MM.1S (cell line): ENCODE data around the gene LHFPL5.

ENCODE experiments used
- DNase-seq: peaks from one replicate; pipeline ENCODE4 v3.0.0-alpha.2; 2015
- H2AFZ ChIP-seq: fragments of 300-600 bp; sonication (generic); 2 replicates; pipeline ENCODE4 v1.6.0; 2016; ENCODE audit warnings: antibody characterized with exemption, low read length
- H3F3A ChIP-seq: fragments of 300-600 bp; sonication (generic); 2 replicates; pipeline ENCODE4 v1.6.1; 2016; ENCODE audit warnings: mild to moderate bottlenecking, antibody characterized with exemption, low read length, moderate library complexity, mixed read lengths; ENCODE audit not compliant: insufficient read depth
- H3K27ac ChIP-seq: fragments of 300-600 bp; sonication (generic); 2 replicates; pipeline ENCODE4 v1.5.1; 2016; ENCODE audit warnings: mild to moderate bottlenecking, low read length
- H3K27me3 ChIP-seq: fragments of 300-600 bp; sonication (generic); replicated peaks from 2 replicates; pipeline ENCODE4 v1.6.0; 2016; ENCODE audit warnings: low read length; ENCODE audit not compliant: insufficient read depth
- H3K36me3 ChIP-seq: fragments of 300-600 bp; sonication (generic); replicated peaks from 2 replicates; pipeline ENCODE4 v1.6.1; 2016; ENCODE audit warnings: mild to moderate bottlenecking, low read length, mixed read lengths; ENCODE audit not compliant: insufficient read depth
- H3K4me1 ChIP-seq: fragments of 300-600 bp; sonication (generic); 2 replicates; pipeline ENCODE4 v1.6.1; 2016; ENCODE audit warnings: low read length, mixed read lengths
- H3K4me2 ChIP-seq: fragments of 300-600 bp; sonication (generic); 2 replicates; pipeline ENCODE4 v1.6.0; 2016; ENCODE audit warnings: low read depth, low read length
- H3K4me3 ChIP-seq: fragments of 300-600 bp; sonication (generic); 2 replicates; pipeline ENCODE4 v1.5.1; 2016; ENCODE audit warnings: low read length, mixed read lengths
- H3K79me2 ChIP-seq: fragments of 300-600 bp; sonication (generic); 2 replicates; pipeline ENCODE4 v1.6.1; 2016; ENCODE audit warnings: mixed run types, low read length, mixed read lengths
- H3K9ac ChIP-seq: fragments of 300-600 bp; sonication (generic); 2 replicates; pipeline ENCODE4 v1.6.1; 2016; ENCODE audit warnings: low read length, mixed read lengths
- H3K9me2 ChIP-seq: fragments of 300-600 bp; sonication (generic); replicated peaks from 2 replicates; pipeline ENCODE4 v1.6.1; 2016; ENCODE audit warnings: mild to moderate bottlenecking, low read length, mixed read lengths; ENCODE audit not compliant: insufficient read depth
- H3K9me3 ChIP-seq: fragments of 300-600 bp; sonication (generic); replicated peaks from 2 replicates; pipeline ENCODE4 v1.6.1; 2016; ENCODE audit warnings: mild to moderate bottlenecking, low read length, mixed read lengths; ENCODE audit not compliant: insufficient read depth
- H4K20me1 ChIP-seq: fragments of 300-600 bp; sonication (generic); 2 replicates; pipeline ENCODE4 v1.6.1; 2016; ENCODE audit warnings: mild to moderate bottlenecking, low read length, moderate library complexity, mixed read lengths; ENCODE audit not compliant: insufficient read depth
- CTCF ChIP-seq: fragments of 300-600 bp; sonication (generic); IDR thresholded peaks from 2 replicates; pipeline ENCODE4 v1.5.1; 2016; ENCODE audit warnings: antibody characterized with exemption, low read length, mixed read lengths
- EZH2 ChIP-seq: fragments of 300-600 bp; sonication (generic); optimal IDR thresholded peaks from 2 replicates; pipeline ENCODE3; 2017; ENCODE audit warnings: low read depth, mild to moderate bottlenecking, antibody characterized with exemption, low read length, mixed read lengths
- EZH2phosphoT487 ChIP-seq: fragments of 300-600 bp; sonication (generic); IDR thresholded peaks from 2 replicates; pipeline ENCODE4 v1.6.1; 2018; ENCODE audit warnings: antibody characterized with exemption, low read length

LHFPL5 gene

GRCh38 chr6:35817515-35817914 lies 12.4 kb downstream of the LHFPL5 start:
- no peak overlapping the region for H2AFZ ChIP-seq
- no peaks in the 10 kb centered on the region for H3K27me3 ChIP-seq
- H3K9ac ChIP-seq, result no peak overlapping the region
- no peaks in the 10 kb centered on the region for H3K79me2 ChIP-seq
- no peaks in the 10 kb centered on the region for H3K4me1 ChIP-seq
- no peaks in the 10 kb centered on the region for H3K36me3 ChIP-seq
- no peak overlapping the region for H3K4me2 ChIP-seq
- TF ChIP-seq EZH2 (no peak), EZH2phosphoT487 (no peak), CTCF (no peak)
- no peaks in the 10 kb centered on the region for H4K20me1 ChIP-seq
- H3K27ac ChIP-seq, result no peak overlapping the region
- no peak overlapping the region for H3K4me3 ChIP-seq
- no peaks in the 10 kb centered on the region for H3F3A ChIP-seq
- H3K9me2 ChIP-seq, result no peaks in the 10 kb centered on the region
- DNase-seq, result no peak
- no peaks in the 10 kb centered on the region for H3K9me3 ChIP-seq

GRCh38 chr6:35823601-35824000 lies 18.4 kb downstream of the LHFPL5 start:
- H3K36me3 ChIP-seq, result no peaks in the 10 kb centered on the region
- no peak overlapping the region for H3K4me3 ChIP-seq
- H3K4me2 ChIP-seq, result no peak overlapping the region
- H3K27ac ChIP-seq, result no peak overlapping the region
- no peak overlapping the region for H3K9ac ChIP-seq
- DNase-seq, result no peak
- H3K9me3 ChIP-seq, result no peaks in the 10 kb centered on the region
- H3K79me2 ChIP-seq, result no peaks in the 10 kb centered on the region
- no peaks in the 10 kb centered on the region for H3F3A ChIP-seq
- no peak overlapping the region for H2AFZ ChIP-seq
- no peak for TF ChIP-seq EZH2
- TF ChIP-seq EZH2phosphoT487, result no peak
- TF ChIP-seq CTCF, result no peak
- no peaks in the 10 kb centered on the region for H3K9me2 ChIP-seq
- H4K20me1 ChIP-seq, result no peaks in the 10 kb centered on the region
- no peaks in the 10 kb centered on the region for H3K4me1 ChIP-seq
- no peaks in the 10 kb centered on the region for H3K27me3 ChIP-seq

GRCh38 chr6:35824552-35825192 lies 19.5 kb downstream of the LHFPL5 start:
- H3K9ac ChIP-seq, result no peak overlapping the region
- no peak overlapping the region for H3K27ac ChIP-seq
- no peak overlapping the region for H3K4me2 ChIP-seq
- no peaks in the 10 kb centered on the region for H3F3A ChIP-seq
- no peaks in the 10 kb centered on the region for H3K27me3 ChIP-seq
- DNase-seq, result no peak
- no peaks in the 10 kb centered on the region for H3K9me2 ChIP-seq
- H3K79me2 ChIP-seq, result no peaks in the 10 kb centered on the region
- no peaks in the 10 kb centered on the region for H3K9me3 ChIP-seq
- no peak overlapping the region for H2AFZ ChIP-seq
- H3K4me1 ChIP-seq, result no peaks in the 10 kb centered on the region
- H4K20me1 ChIP-seq, result no peaks in the 10 kb centered on the region
- H3K36me3 ChIP-seq, result no peaks in the 10 kb centered on the region
- no peak for TF ChIP-seq CTCF
- no peak for TF ChIP-seq EZH2phosphoT487
- TF ChIP-seq EZH2, result no peak
- H3K4me3 ChIP-seq, result no peak overlapping the region
